HCT116 (cell line): ENCODE data around the gene IMMP2L.

ENCODE experiments used
- EZH2 ChIP-seq: fragments of 200-600 bp; sonication (generic); IDR thresholded peaks from 2 replicates; pipeline ENCODE4 v1.6.1; 2017; ENCODE audit warnings: antibody characterized with exemption, mixed run types
- MAX ChIP-seq: IDR thresholded peaks from 2 replicates; pipeline ENCODE4 v1.6.1; 2012
- POLR2A ChIP-seq: IDR thresholded peaks from 2 replicates; pipeline ENCODE4 v1.7.0; 2011; ENCODE audit warnings: borderline replicate concordance; ENCODE audit not compliant: insufficient read depth, insufficient read length; ENCODE audit errors: extremely low read depth
- POLR2AphosphoS5 ChIP-seq: IDR thresholded peaks from 2 replicates; pipeline ENCODE4 v1.6.1; 2011; ENCODE audit warnings: mild to moderate bottlenecking, low read depth, low read length, moderate library complexity
- RAD21 ChIP-seq: IDR thresholded peaks from 2 replicates; pipeline ENCODE4 v1.6.1; 2012; ENCODE audit warnings: low read depth, mild to moderate bottlenecking

DNA sequence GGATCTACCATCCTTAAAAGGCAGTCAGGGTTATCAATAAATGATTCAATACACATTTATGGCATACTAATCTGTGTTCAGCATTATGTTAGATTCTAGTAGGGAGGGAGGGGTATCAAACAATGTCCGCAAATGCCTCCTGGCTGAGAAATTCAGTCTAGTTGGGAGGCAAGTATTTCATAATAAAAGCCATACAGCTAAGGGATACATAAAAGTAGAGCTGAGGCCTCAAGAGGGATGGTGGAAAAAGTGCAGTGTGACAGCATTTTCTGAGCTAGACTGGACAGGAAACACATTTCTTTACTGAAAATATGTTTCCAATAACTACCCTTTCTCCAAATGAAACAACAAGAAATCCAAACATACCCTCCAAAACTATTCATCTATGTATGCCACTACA is 624.1 kb downstream of the IMMP2L start:
- TF ChIP-seq MAX (no peak), POLR2AphosphoS5 (no peak), EZH2 (no peak), RAD21 (no peak), POLR2A (no peak)
